HepG2 (cell line): ENCODE results near the gene S100A13. TPM values are rescaled to one million over a fixed set of nuclear protein-coding genes. Genes with fewer than 3 reads are reported as not detected.
A peak's percentile ranks its signal among the peaks of the same experiment; 100 is the strongest.

Experiments
- FLYWCH1 ChIP-seq: sonication (generic); formaldehyde crosslinking; IDR thresholded peaks from 2 replicates; pipeline ENCODE4 v1.8.1; 2023; ENCODE audit warnings: mild to moderate bottlenecking, missing genetic modification reagents
- GZF1 ChIP-seq: sonication (generic); formaldehyde crosslinking; IDR thresholded peaks from 2 replicates; pipeline ENCODE4 v1.5.1; 2020; ENCODE audit warnings: mild to moderate bottlenecking, missing genetic modification reagents
- HCFC1 ChIP-seq: fragments of 150-350 bp; IDR thresholded peaks from 2 replicates; pipeline ENCODE4 v1.6.1; 2014; ENCODE audit warnings: low read depth, low read length
- LRRFIP1 ChIP-seq: sonication (generic); formaldehyde crosslinking; conservative IDR thresholded peaks from 2 replicates; pipeline ENCODE4 v1.4.0; 2020; ENCODE audit warnings: missing genetic modification reagents
- MAFK ChIP-seq, 2 experiments: IDR thresholded peaks in 1 of 2; conservative IDR thresholded peaks in 1 of 2; 2 replicates each; pipeline ENCODE4 v1.6.1; 2011; ENCODE audit warnings: improper control_type of control experiment in 2 of 2, low read length in 2 of 2
- MTF1 ChIP-seq: sonication (generic); formaldehyde crosslinking; IDR thresholded peaks from 2 replicates; pipeline ENCODE4 v1.5.0; 2020; ENCODE audit warnings: missing genetic modification reagents
- NBN ChIP-seq: fragments of 450-650 bp; conservative IDR thresholded peaks from 2 replicates; pipeline ENCODE4 v1.6.1; 2017
- POLR2A ChIP-seq, 2 experiments: IDR thresholded peaks; 2 replicates each; pipeline ENCODE4 v1.6.1; 2011; ENCODE audit warnings: low read depth in 2 of 2, low read length in 2 of 2, mild to moderate bottlenecking in 1 of 2, moderate library complexity in 1 of 2; ENCODE audit not compliant: insufficient read depth in 1 of 2
- RELA ChIP-seq: sonication (generic); formaldehyde crosslinking; IDR thresholded peaks from 2 replicates; pipeline ENCODE4 v1.4.0; 2020; ENCODE audit warnings: missing genetic modification reagents
- RFX5 ChIP-seq: IDR thresholded peaks from 2 replicates; pipeline ENCODE4 v1.6.1; 2011; ENCODE audit warnings: low read depth, low read length, improper control_type of control experiment
- RORA ChIP-seq: sonication (generic); formaldehyde crosslinking; IDR thresholded peaks from 2 replicates; pipeline ENCODE4 v1.5.0; 2020; ENCODE audit warnings: mild to moderate bottlenecking, missing genetic modification reagents, moderate library complexity
- SIN3A ChIP-seq: IDR thresholded peaks from 2 replicates; pipeline ENCODE4 v1.6.1; 2011; ENCODE audit warnings: low read depth, mild to moderate bottlenecking, control low read depth, low read length, borderline replicate concordance
- SRSF4 ChIP-seq: fragments of 200-400 bp; formaldehyde crosslinking; IDR thresholded peaks from one replicate; pipeline ENCODE4 v1.6.1; 2018; ENCODE audit warnings: mild to moderate bottlenecking, low read depth, low read length, moderate library complexity; ENCODE audit not compliant: poor library complexity, severe bottlenecking
- STAT6 ChIP-seq: sonication (generic); formaldehyde crosslinking; IDR thresholded peaks from 2 replicates; pipeline ENCODE4 v1.4.0; 2020; ENCODE audit warnings: missing genetic modification reagents, mild to moderate bottlenecking, borderline replicate concordance
- TCF7 ChIP-seq: sonication (generic); IDR thresholded peaks from 2 replicates; pipeline ENCODE4 v1.6.1; 2016; ENCODE audit warnings: antibody characterized with exemption, low read depth
- TFDP1 ChIP-seq: IDR thresholded peaks from 2 replicates; pipeline ENCODE4 v1.6.1; 2016; ENCODE audit warnings: missing compliant biosample characterization, missing genetic modification reagents, borderline replicate concordance
- ZBTB33 ChIP-seq: sonication (generic); formaldehyde crosslinking; IDR thresholded peaks from 2 replicates; pipeline ENCODE4 v1.4.0; 2020; ENCODE audit warnings: missing genetic modification reagents
- ZFAT ChIP-seq: sonication (generic); formaldehyde crosslinking; conservative IDR thresholded peaks from 2 replicates; pipeline ENCODE4 v1.8.1; 2023; ENCODE audit warnings: missing genetic modification reagents, inconsistent platforms
- ZNF788 ChIP-seq: sonication (generic); formaldehyde crosslinking; IDR thresholded peaks from 2 replicates; pipeline ENCODE4 v1.5.0; 2020; ENCODE audit warnings: mild to moderate bottlenecking, missing genetic modification reagents, borderline replicate concordance
- ZSCAN22 ChIP-seq: sonication (generic); formaldehyde crosslinking; IDR thresholded peaks from 2 replicates; pipeline ENCODE4 v1.4.0; 2020; ENCODE audit warnings: mild to moderate bottlenecking, missing genetic modification reagents
- ZSCAN5A ChIP-seq: sonication (generic); formaldehyde crosslinking; IDR thresholded peaks from 2 replicates; pipeline ENCODE4 v1.8.0; 2022; ENCODE audit warnings: mild to moderate bottlenecking, missing genetic modification reagents, borderline replicate concordance
- polyA plus RNA-seq, 8 experiments: library from polyadenylated mRNA; depleted of rRNA in 3 of 8; stranded (reverse) in 7 of 8; unstranded in 1 of 8; fragments of >200 nt; fragmentation: Illumina TruSeq in 4 of 8; extraction: Trizol in 4 of 8; gene quantifications; 2 replicates each; pipeline versions ENCODE4 v1.2.1 to v1.2.3, GENCODE V29; 2011 to 2016; ENCODE audit warnings: low read depth in 4 of 8, missing spikeins in 1 of 8, mixed read lengths in 1 of 8; ENCODE audit not compliant: insufficient read depth in 1 of 8
- total RNA-seq, 5 experiments: library from RNA; depleted of rRNA; stranded (reverse); fragments of >200 nt; fragmentation: Illumina TruSeq; extraction: Trizol; gene quantifications; 2 replicates each; pipeline ENCODE4 v1.2.3, GENCODE V29; 2016; ENCODE audit warnings: low read depth in 1 of 5

The S100A13 gene
- total and polyA plus RNA-seq, 2 of the 13 experiments (the other 11 are each of a cell fraction or from before 2014, with no cell fraction given), result 89.5 to 172 TPM

GRCh38 chr1:153626904-153627714, at the start of gene S100A13 (continued):
- no peak for TF ChIP-seq MAFK (conservative IDR thresholded peaks at IDR 0.05 in 1 of 2, IDR thresholded peaks at IDR 0.05 in 1 of 2; ENCODE audit: low read length in 2 of 2)
- TF ChIP-seq ZFAT, result no peak
- TF ChIP-seq SRSF4, result no peak
- TF ChIP-seq HCFC1, result no peak
- TF ChIP-seq NBN, result no peak
- no peak for TF ChIP-seq SIN3A
- TF ChIP-seq RFX5, result no peak
- no peak for TF ChIP-seq RORA (CRISPR knock-in tag)
- peak; percentile 14; the same call in 1 of the 2 replicates for TF ChIP-seq TFDP1 (CRISPR knock-in tag)
- TF ChIP-seq GZF1, result no peak
- peak; percentile 91 to 94 for TF ChIP-seq POLR2A (IDR thresholded peaks at IDR 0.05; ENCODE audit: insufficient read depth in 1 of 2, low read depth in 2 of 2, low read length in 2 of 2)
- TF ChIP-seq ZSCAN22 (CRISPR knock-in tag), result no peak
- no peak for TF ChIP-seq ZNF788
- TF ChIP-seq STAT6 (CRISPR knock-in tag), result no peak
- TF ChIP-seq MTF1, result no peak
- no peak for TF ChIP-seq ZSCAN5A (CRISPR knock-in tag)
- no peak for TF ChIP-seq FLYWCH1
- no peak for TF ChIP-seq TCF7
- no peak for TF ChIP-seq LRRFIP1 (CRISPR knock-in tag)
- no peak for TF ChIP-seq ZBTB33 (CRISPR knock-in tag)
- TF ChIP-seq RELA (CRISPR knock-in tag), result no peak
